HuH-7 (cell line): Measurements from ENCODE around the gene WDR53.
"Not testable (repeated sequence)": the region's sequence is repeated elsewhere in the genome, so short reads cannot be mapped to it uniquely, and the experiment has no call there.

Experiments
- DNase-seq: peaks from one replicate; pipeline ENCODE4 v3.0.0; 2011; ENCODE audit warnings: low spot score

WDR53 gene

DNA sequence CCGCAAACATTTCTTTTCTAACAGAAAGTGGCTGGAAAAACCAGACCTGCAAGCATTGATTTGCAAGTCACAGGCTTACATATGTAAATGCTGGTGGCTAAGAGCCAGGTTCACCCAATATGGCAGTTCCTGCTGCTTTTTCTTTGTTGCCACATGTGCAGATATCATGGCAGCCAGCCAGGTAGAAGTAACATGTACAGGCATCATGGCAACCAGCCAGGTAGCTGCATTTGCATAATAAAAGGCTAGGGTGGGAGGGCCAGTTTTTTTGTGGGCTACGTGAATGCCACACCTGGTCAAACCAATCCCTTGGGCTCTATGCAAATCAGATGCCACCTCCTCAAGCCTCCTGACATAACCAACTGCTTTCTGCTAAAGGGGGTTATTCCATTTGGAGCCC, 50.4 kb downstream of the WDR53 start:
- DNase-seq, result no peak

DNA sequence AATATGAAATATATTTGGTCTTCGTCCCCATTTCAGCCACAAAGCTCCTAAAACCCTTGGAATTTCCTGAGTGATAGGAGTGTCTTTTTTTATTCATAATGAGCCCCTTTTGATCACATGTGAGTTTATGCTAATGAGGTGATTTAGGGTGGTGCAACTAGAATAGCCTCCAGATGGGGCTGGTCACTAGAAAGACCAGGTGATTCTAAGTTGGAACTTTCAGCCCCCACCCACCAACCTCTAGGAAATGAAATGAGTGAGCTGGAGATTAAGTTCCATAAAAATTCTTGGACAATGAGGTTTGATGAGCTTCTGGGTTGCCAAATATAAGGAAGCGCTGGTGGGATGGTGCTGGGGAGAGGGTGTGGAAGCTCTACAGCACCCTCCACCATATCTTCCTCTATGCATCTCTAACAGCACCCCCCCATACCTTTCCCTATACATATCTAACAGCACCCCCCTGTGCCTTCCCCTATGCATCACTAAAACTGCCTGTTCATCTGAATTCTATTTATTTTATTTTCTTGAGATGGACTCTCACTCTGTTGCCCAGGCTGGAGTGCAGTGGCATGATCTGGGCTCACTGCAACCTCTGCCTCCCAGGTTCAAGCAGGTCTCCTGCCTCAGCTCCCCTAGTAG, 51.1 kb downstream of the WDR53 start:
- no peak for DNase-seq

DNA sequence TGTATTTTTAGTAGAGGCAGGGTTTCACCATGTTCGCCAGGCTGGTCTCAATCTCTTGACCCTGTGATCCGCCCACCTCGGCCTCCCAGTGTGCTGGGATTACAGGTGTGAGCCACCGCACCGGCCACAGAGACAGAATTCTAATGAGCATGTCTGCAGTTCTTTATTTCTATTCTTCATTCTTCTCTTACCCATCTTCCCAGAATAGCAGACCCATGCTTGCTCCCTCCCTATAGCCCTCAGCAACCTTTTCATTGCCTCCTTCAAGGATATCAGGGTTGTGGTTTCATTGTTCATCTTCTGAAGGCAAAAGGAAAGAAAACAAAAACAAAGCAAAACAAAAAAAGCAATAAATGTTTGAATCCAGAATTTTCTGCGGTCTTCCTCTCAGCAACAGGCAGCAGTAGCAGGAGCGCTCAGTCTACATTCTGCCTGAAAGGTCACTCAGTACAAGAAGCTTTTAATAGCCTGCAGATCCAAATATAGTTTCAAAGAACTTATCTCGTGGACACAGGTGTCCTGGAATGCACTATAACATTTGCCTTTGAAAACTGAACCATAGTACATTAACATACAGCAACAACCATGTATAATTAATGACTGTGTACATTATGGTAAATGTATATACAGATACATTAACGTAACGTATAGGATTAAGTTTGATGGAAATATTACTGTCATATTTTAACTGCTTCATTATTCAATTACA, 53.3 kb downstream of the WDR53 start, which contains the start of gene SMCO1:
TSS of gene SMCO1 (minus strand) at position 434 of the 709 bp plus-strand sequence. CDS start at position 297, 137 bp downstream.
- DNase-seq, result no peak

DNA sequence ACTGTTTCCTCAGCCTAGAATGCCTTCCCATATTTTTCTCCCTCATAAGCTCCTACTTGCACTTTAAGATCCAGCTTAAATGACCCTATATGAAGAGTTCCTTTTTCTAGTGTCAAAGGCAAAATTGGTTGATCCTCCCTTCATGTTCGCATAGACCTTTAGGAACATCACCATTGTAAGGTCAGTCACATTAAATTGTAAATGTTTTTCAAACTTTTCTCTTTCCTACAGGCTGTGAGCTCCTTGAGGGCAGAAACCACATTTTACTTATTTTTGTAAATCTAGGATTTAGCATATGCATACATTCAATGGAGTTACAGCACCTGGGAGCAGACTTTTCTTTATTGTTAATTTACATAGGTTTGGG, 54.0 kb downstream of the WDR53 start:
- DNase-seq, result no peak

DNA sequence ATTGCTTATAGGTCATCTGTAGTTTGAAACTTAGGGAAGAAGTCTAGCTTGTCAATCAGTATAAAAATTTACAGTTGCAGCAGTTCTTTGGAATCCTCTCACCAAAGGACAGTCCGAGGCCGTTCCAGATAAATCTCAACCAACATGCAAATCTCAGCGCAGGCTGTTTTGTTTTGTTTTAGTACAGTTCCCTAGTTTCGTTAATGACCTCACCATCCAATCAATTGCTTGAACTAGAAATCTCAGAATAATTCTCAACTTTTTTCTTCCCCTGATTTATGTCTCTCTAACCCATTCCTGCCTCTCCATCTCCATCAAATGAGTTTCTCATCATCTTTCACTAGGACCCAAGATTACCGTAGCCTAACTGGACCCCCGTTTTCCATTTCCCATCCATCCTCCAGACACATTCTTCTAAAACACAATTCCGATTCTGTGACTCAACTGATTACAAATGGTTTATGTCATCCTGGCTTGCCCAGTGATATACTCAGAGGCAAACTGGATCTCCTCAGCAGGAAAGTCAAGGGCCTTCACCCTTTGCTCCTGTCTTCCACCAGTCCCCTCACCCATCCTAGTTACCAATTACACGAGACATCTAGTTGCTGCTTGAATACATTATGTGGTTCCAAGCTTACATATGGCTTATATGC, 54.5 kb downstream of the WDR53 start:
- no peak for DNase-seq

DNA sequence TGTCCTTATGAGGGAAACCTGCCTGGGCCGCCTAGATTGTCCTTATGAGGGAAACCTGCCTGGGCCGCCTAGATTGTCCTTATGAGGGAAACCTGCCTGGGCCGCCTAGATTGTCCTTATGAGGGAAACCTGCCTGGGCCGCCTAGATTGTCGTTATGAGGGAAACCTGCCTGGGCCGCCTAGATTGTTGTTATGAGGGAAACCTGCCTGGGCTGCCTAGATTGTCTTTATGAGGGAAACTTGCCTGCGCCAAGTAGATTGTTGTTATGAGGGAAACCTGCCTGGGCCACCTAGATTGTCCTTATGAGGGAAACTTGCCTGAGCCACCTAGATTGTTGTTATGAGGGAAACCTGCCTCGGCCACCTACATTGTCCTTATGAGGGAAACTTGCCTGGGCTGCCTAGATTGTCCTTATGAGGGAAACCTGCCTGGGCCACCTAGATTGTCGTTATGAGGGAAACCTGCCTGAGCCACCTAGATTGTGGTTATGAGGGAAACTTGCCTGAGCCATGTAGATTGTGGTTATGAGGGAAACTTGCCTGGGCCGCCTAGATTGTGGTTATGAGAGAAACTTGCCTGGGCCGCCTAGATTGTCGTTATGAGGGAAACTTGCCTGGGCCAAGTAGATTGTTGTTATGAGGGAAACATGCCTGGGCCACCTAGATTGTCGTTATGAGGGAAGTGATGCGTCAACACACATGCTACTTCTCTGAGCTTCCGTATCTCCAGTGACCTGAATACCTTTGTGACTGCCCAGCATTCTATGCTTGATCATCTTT, 56.5 kb downstream of the WDR53 start:
- not testable (repeated sequence) for DNase-seq

DNA sequence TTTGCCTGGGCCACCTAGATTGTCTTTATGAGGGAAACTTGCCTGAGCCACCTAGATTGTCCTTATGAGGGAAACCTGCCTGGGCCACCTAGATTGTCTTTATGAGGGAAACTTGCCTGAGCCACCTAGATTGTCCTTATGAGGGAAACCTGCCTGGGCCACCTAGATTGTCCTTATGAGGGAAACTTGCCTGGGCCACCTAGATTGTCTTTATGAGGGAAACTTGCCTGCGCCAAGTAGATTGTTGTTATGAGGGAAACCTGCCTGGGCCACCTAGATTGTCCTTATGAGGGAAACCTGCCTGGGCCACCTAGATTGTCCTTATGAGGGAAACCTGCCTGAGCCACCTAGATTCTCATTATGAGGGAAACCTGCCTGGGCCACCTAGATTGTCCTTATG, 57.2 kb downstream of the WDR53 start:
- DNase-seq, result not testable (repeated sequence)

DNA sequence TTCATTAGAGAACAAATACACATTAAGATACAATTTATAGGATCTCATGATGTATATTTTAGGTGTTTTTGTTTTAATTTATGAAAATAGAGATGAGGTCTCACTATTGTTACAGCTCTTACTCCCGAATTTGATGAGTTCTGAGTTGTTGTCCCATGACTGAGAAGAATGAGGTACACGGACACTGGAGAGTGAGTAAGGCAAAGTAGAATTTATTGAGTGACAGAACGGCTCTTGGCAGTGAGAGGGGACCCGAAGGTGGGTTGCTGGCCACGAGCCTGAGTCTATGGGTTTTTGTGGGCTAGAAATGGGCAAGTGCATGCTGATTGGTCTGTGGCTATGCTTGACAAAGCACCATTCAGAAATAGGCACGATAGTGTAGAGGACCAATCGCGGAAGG, 61.7 kb downstream of the WDR53 start:
- no peak for DNase-seq

DNA sequence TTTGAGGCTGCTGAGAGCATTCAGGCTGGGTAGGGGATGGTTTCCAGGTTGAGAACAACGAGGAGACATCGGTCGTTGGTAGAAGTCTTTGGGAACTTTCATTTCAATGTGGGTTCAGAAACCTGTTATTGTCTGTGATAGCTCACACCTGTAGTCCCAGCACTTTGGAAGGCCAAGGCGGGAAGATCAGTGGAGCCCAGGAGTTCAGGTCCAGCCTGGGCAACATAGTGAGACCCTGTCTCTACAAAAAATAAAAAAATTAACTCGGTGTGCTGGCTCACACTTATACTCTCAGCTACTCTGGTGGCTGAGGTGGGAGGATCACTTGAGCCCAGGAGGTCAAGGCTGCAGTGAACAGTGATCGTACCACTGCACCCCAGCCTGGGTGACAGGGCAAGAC, 63.8 kb downstream of the WDR53 start:
- DNase-seq, result no peak
